Kidney glomerular epithelial cell (primary cell): ENCODE measurements around the gene GNB1.
"Not testable (repeated sequence)": the region's sequence is repeated elsewhere in the genome, so short reads cannot be mapped to it uniquely, and the experiment has no call there.

Experiments
- DNase-seq: peaks from one replicate; lab custom pipeline; 2025; lab: John Stamatoyannopoulos, UW

The GNB1 gene

GRCh38 chr1:1858382-1859086 lies 32.4 kb downstream of the GNB1 start:
- DNase-seq = no peak

GRCh38 chr1:1857096-1857703 lies 33.7 kb downstream of the GNB1 start:
- DNase-seq = no peak

DNA sequence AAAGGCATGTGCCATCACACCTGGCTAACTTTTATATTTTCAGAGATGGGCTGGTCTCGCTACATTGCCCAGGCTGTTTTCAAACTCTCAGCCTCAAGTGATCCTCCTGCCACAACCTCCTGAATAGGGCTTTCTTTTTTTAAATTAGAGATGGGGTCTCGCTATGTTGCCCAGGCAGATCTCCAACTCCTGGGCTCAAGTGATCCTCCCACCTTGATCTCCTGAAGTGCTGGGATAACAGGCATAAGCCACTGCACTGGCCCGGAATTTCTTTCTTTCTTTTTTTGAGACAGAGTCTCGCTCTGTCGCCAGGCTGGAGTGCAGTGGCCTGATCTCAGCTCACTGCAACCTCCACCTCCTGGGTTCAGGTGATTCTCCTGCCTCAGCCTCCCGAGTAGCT lies 34.7 kb downstream of the GNB1 start:
- not testable (repeated sequence) for DNase-seq

DNA sequence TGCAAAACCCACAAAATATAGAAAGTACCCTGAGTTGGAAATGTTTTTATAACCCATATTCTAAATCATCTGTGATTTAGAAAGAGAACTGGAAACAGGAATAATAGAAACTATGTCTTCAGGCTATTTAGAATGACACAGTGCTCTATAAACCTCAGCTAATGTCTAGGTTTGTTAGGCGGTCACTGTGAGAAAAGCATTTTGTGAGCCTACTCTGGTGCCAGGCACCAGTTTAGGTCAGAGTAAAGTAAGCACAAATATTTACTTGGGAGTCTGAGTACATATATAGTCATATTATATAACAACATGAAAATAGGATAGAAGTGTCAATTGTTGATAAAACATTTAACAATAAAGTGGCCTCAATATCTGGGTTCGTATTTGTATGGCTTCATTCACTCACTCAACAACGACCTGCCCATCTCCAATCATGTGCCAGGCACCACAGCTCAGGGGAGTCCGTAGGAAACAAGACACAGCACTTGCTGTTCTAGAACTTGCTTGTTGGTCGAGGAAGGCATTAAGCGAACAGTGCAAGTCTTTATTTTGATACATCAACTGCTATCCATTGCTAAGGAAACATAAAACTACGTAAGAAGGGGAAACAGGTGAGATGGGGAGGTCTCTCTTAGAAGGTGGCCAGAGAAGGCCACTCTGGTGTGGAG lies 37.2 kb downstream of the GNB1 start:
- no peak for DNase-seq

DNA sequence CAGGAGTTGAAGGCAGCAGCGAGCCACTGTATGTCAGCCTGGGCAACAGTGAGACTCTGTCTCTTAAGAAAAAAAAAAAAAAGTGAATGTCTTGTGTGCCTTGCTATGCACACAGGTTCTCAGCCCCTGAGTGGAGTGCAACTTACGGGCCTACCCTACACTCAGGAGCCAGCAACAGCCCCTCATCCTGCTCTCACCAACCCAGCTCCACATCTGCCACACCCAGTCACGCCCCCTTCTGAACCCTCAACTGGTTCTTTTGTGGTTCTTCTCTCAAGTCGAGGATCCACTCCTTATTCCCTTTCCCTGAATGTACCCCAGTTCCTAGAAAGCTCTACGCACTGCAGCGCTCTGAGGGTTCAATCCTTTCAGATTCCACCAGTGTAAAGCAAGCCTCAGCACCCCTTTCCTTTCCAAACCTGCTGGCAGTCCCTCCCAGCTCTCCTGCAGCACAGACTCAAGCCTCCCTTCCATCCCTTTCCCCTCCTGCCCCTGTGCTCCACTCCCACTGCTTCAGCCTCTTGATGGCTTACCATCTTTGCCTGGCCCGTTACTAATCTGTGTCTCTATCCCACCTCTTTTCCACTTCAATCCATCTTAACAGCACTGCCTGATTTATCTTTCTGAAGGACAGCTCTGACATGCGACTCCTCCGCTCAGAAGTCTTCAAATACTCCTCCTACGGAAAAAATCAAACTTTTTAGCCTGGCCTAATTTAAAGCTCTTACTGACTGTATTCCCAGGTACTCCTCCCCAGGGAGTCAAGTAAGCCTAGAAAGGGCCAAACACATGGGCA lies 38.1 kb downstream of the GNB1 start:
- no peak for DNase-seq

DNA sequence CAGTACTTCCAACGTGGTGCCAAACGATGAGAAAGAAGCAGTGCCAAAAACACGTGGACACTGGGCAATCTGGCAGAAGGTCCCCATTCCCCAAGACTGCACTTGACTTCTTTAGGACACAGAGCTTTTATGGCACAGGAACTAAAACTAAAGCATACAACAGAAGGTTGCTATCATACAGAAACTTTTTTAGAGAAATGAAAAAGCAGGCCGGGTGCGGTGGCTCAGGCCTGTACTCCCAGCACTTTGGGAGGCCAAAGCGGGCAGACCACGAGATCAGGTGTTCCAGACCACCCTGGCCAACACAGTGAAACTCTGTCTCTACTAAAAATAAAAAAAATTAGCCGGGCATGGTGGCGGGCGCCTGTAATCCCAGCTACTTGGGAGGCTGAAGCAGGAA lies 43.0 kb downstream of the GNB1 start:
- DNase-seq = no peak

DNA sequence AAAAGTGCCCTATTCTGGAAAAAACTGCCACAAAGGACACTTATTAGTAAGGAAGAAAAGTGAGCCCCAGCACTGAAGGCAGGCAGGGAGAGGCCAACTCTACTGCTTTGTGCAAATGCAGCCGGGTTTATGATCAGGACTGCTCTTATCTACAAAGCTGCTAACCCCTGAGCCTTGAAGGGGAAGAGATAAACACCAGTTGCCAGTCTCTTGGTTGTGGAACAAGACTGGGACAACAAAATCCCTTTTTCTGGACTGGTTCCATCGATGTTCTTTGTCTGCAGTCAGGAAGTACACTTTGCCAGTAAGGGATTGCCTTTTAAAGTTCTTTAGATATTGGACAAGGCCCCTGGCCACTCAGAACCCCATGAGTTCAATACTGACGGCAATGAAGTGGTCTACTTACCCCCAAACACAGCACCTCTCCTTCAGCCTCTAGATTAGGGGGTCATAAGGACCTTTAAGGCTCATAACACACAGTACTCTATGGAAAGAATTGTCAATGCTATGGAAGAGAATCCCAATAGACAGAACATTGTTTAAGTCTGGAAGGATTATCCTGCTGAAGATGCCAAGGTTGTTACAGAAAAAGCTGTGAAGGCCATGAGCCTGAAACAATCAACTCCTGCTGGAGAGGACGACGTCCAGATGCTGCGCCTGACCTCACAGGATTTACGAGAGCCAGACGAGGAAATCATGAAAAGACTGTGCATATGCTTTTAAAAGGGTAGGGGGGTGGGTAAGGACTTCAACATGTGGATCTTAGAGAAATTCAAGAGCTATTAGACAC lies 43.6 kb downstream of the GNB1 start:
- DNase-seq = no peak

GRCh38 chr1:1846386-1846918 lies 44.4 kb downstream of the GNB1 start:
- DNase-seq = no peak

DNA sequence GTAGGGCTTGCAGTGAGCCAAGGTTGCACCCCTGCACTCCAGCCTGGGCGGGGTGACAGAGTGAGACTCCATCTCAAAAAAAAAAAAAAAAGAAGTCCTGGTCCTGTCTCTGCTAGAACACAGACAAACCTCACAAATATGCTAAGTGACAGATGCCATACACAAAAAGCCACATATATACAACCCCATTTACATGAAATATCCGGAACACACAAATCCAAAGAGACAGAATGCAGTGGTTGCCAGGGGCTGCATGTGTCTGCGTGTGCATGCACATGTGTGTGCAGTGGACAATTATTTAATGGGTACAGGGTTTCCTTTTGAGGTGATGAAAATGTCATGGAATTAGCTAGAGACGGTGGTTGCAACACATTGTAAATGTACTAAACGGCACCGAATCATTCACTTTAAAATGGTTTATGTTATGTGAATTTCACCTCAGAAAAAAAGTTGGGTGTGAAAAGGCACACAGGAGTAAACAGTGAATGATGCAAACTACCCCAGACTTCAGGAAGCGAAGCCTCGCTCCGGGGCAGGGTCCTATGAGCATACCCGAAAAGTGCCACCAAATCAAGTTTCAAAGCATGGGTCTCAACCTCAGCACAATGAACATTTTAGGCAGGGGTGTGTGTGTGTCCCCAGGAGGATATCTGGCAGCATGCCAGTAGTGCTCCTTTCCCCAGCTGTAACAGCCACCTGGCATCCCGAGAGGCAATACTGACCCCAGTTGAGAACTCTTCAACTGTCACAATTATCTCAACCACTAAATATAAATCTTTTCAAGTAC lies 48.3 kb downstream of the GNB1 start:
- no peak for DNase-seq

GRCh38 chr1:1841575-1841995 lies 49.3 kb downstream of the GNB1 start:
- DNase-seq = no peak

DNA sequence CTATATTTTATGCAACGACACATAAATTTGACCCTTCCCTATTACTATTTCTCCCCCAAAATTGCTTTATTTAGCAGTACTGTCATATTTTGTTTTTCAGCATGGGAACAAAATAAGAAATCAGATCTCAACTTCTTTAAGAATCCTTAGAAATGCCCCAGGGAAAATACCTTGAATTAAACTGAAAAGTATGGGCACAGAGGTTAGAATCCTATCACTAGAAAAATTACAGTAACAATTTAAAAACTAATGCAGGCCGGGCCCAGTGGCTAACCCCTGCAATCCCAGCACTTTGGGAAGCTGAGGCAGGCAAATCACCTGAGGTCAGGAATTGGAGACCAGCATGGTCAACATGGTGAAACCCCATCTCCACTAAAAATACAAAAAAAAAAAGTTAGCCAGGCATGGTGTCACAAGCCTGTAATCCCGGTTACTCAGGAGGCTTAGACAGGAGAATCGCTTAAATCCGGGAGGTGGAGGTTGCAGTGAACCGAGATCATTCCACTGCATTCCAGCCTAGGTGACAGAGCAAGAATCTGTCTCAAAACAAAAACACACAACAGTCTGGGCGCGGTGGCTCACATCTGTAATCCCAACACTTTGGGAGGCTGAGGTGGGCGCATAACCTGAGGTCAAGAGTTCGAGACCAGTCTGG lies 51.4 kb downstream of the GNB1 start:
- no peak for DNase-seq

- no peak for DNase-seq
Observed at GRCh38 chr1:1836119-1836518, 54.8 kb downstream of the GNB1 start.

DNA sequence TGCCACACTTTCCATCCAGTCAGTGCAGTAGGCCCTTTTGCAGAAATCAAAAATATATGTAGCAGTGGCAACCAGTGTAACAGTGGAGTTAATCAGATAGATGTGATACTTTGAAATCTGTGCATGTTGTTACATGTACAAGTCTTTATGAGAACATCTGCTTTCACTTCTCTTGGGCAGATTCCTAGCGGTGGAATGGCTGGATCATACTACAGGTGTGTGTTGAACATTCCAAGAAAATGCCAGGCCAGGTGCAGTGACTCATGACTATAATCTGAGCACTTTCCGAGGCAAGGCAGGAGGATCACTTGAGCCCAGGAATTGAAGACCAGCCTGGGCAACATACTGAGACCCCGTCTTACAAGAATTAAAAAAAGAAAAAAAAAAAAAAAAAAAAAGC lies 55.3 kb downstream of the GNB1 start:
- no peak for DNase-seq

DNA sequence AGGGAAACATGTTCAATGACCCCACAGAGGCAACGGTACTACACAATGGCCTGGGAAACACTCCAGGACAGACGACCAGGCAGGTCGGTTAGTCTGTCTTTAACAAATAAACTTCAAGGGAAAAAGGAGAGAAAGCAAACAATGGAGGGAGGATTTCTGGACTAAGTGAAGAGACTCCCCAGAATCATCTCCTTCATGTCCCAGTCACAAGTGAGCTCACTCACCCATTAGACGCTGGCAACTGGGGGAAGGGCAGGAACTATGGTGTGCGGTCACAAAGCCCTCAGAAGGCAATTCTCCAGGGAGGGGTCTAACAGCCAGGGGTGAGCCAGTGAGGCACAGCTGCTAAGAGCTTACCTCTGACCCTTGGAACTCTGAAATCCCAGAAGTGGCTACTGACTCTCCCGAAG lies 57.0 kb downstream of the GNB1 start:
- DNase-seq = peak; percentile 78

- DNase-seq = no peak
Observed at GRCh38 chr1:1833456-1833855, 57.4 kb downstream of the GNB1 start.

GRCh38 chr1:1832820-1833219 lies 58.1 kb downstream of the GNB1 start:
- no peak for DNase-seq

GRCh38 chr1:1832166-1832565 lies 58.7 kb downstream of the GNB1 start:
- no peak for DNase-seq

DNA sequence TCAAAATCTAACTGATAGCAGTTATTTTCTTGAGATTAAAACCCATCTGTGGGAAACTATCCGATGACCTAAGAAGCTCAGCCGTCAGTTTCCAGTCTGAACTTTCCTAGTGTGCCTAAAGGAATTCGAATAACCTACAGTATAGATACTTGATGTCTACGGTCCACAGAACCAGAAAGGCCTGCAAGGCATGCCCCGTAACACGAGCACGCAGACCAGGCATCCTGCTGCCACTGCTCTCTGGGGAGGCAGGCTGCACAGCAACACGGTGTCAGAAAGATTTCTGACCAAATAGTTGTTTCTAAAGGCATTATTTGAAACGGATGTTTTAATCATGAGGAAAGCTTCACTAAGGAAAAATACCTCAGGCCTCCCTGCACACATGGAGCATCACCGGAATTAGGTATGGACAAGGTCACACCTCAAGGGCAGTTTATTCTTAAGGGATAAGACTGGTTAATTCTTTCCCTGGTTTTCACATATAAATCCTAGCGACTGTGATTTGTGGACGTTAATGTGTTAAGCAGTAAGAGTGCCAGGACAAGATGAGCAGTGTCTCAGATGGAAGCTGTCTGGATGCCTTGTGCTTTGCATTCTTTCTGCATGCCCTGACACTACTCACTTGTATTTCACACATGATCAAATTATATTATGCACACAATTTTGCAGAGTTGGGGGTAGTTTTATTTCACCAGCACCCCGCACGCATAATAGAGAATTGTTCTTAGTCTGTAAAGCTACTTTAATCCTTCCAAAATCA lies 63.6 kb downstream of the GNB1 start:
- DNase-seq = no peak

- DNase-seq = peak; percentile 61
Observed at GRCh38 chr1:1826356-1827088, 64.4 kb downstream of the GNB1 start.
